Hepatocyte (in vitro differentiated cells): ENCODE results near the gene RCC2. TPM values are rescaled to one million over a fixed set of nuclear protein-coding genes. Genes with fewer than 3 reads are reported as not detected.
"Not testable (repeated sequence)": the region's sequence is repeated elsewhere in the genome, so short reads cannot be mapped to it uniquely, and the experiment has no call there.

Source experiments
- DNase-seq: peaks from one replicate; pipeline ENCODE4 v3.0.0-alpha.2; 2016; ENCODE audit warnings: low spot score
- H2AFZ ChIP-seq: fragments of 200-600 bp; sonication (generic); 2 replicates; pipeline ENCODE4 v1.6.0; 2016; ENCODE audit warnings: antibody characterized with exemption, mild to moderate bottlenecking
- H3K27ac ChIP-seq: fragments of 200-600 bp; sonication (generic); 2 replicates; pipeline ENCODE4 v1.5.1; 2016; ENCODE audit warnings: mild to moderate bottlenecking
- H3K27me3 ChIP-seq: fragments of 200-600 bp; sonication (generic); 2 replicates; pipeline ENCODE4 v1.6.1; 2016
- H3K36me3 ChIP-seq: fragments of 200-600 bp; sonication (generic); replicated peaks from 2 replicates; pipeline ENCODE4 v1.5.1; 2016; ENCODE audit warnings: low read depth; ENCODE audit not compliant: insufficient read depth
- H3K4me1 ChIP-seq: fragments of 200-600 bp; sonication (generic); 2 replicates; pipeline ENCODE4 v1.5.1; 2016; ENCODE audit warnings: mild to moderate bottlenecking, moderate library complexity; ENCODE audit not compliant: insufficient read depth
- H3K4me2 ChIP-seq: fragments of 200-600 bp; sonication (generic); 2 replicates; pipeline ENCODE4 v1.6.0; 2016
- H3K4me3 ChIP-seq: fragments of 200-600 bp; sonication (generic); 2 replicates; pipeline ENCODE4 v1.5.1; 2016; ENCODE audit warnings: mild to moderate bottlenecking
- H3K79me2 ChIP-seq: fragments of 200-600 bp; sonication (generic); 2 replicates; pipeline ENCODE4 v1.6.0; 2017; ENCODE audit warnings: mild to moderate bottlenecking
- H3K9me2 ChIP-seq: fragments of 200-600 bp; sonication (generic); replicated peaks from 2 replicates; pipeline ENCODE4 v1.6.0; 2017; ENCODE audit warnings: mild to moderate bottlenecking; ENCODE audit not compliant: insufficient read depth
- H3K9me3 ChIP-seq: fragments of 200-600 bp; sonication (generic); 2 replicates; pipeline ENCODE4 v1.5.1; 2016; ENCODE audit warnings: low read depth, mild to moderate bottlenecking
- H4K20me1 ChIP-seq: fragments of 200-600 bp; sonication (generic); 2 replicates; pipeline ENCODE4 v1.6.0; 2016; ENCODE audit warnings: mild to moderate bottlenecking; ENCODE audit not compliant: insufficient read depth, poor library complexity, severe bottlenecking
- EZH2 ChIP-seq: fragments of 200-600 bp; sonication (generic); IDR thresholded peaks from 2 replicates; pipeline ENCODE4 v1.6.1; 2016; ENCODE audit warnings: antibody characterized with exemption, mild to moderate bottlenecking, borderline replicate concordance
- EZH2phosphoT487 ChIP-seq: fragments of 200-600 bp; sonication (generic); IDR thresholded peaks from one replicate; pipeline ENCODE4 v1.6.1; 2018; ENCODE audit warnings: antibody characterized with exemption, mild to moderate bottlenecking, low read depth, moderate library complexity; ENCODE audit not compliant: unreplicated experiment, severe bottlenecking
- WGBS: methylation state at CpG from one replicate; pipeline ENCODE4 v1.1.6; 2016; ENCODE audit warnings: low lambda C conversion rate; ENCODE audit errors: missing lambda C conversion rate; 5-methylcytosine and 5-hydroxymethylcytosine counted together
- polyA plus RNA-seq: library from polyadenylated mRNA; unstranded; fragments of >200 nt; fragmentation: Nextera tagmentation; extraction: Ambion mirVana; gene quantifications from 2 replicates; pipeline ENCODE4 v1.2.1, GENCODE V29; 2016
- total RNA-seq: library from RNA; depleted of rRNA; stranded (reverse); fragments of >200 nt; gene quantifications from 2 replicates; pipeline ENCODE4 v1.2.3, GENCODE V29; 2014
- TF ChIP-seq, protein P1 (sequence below): fragments of 200-600 bp; sonication (generic); IDR thresholded peaks from 2 replicates; pipeline ENCODE4 v1.5.1; 2016; ENCODE audit warnings: antibody characterized with exemption, mild to moderate bottlenecking; ENCODE audit not compliant: poor library complexity

RCC2 gene
- total and polyA plus RNA-seq, 2 experiments from 2014 or later, result 22.5 to 56.9 TPM

DNA sequence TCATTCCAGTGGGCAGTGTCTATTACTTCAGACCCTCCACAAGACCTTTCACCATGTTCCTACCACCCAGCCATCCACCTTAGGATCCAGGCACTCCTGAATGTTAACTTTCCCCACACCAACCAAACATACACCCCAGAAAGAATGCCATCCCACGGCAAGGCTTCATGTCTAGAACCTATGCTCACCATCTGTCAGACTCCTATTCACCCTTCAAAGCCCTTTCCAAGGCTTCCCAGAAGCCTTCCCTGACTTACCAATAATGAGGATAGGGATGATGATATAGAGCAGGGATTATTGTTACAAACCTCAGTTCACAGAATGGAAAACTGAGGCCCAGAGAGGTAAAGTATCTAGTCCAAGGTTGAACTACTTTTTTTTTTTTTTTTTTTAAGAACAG, 19.3 kb upstream of the RCC2 start:
- TF ChIP-seq EZH2phosphoT487, result no peak
- no peak for TF ChIP-seq EZH2
- TF ChIP-seq, protein P1, sequence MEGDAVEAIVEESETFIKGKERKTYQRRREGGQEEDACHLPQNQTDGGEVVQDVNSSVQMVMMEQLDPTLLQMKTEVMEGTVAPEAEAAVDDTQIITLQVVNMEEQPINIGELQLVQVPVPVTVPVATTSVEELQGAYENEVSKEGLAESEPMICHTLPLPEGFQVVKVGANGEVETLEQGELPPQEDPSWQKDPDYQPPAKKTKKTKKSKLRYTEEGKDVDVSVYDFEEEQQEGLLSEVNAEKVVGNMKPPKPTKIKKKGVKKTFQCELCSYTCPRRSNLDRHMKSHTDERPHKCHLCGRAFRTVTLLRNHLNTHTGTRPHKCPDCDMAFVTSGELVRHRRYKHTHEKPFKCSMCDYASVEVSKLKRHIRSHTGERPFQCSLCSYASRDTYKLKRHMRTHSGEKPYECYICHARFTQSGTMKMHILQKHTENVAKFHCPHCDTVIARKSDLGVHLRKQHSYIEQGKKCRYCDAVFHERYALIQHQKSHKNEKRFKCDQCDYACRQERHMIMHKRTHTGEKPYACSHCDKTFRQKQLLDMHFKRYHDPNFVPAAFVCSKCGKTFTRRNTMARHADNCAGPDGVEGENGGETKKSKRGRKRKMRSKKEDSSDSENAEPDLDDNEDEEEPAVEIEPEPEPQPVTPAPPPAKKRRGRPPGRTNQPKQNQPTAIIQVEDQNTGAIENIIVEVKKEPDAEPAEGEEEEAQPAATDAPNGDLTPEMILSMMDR, result no peak
- H3K79me2 ChIP-seq, result no peaks in the 10 kb centered on the region
- H3K4me2 ChIP-seq, result no peak overlapping the region
- no peaks in the 10 kb centered on the region for H3K9me2 ChIP-seq
- no peak for DNase-seq
- H3K4me3 ChIP-seq, result no peak overlapping the region
- no peak overlapping the region for H3K27ac ChIP-seq
- H3K4me1 ChIP-seq, result no peaks in the 10 kb centered on the region
- no peak overlapping the region for H2AFZ ChIP-seq
- no peaks in the 10 kb centered on the region for H3K27me3 ChIP-seq
- H3K36me3 ChIP-seq, result no peaks in the 10 kb centered on the region
- no peaks in the 10 kb centered on the region for H3K9me3 ChIP-seq
- no peaks in the 10 kb centered on the region for H4K20me1 ChIP-seq
- WGBS, result 85% methylated on average over 1 of the region's 1 CpG

DNA sequence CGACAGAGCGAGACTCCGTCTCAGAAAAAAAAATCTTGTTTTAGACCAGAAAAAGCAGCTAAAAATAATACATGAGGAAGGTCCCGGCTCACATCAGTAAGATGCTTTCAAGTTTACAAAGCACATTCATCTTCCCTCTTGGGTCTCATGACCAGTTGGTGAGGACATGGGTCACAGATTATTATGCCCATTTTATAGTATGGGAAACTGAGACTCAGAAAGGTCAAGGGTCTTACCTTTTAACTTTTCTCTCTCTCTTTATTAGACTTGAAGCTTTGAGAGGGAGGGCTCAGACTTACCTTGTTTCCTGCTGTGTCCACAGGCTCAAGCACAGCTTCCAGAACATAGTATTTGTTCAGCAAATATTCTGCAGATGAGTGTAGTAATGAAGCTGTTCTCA, 13.2 kb upstream of the RCC2 start:
- Histone ChIP-seq H3K9me2 (no peaks in the 10 kb centered on the region), H3K79me2 (no peaks in the 10 kb centered on the region), H3K36me3 (no peaks in the 10 kb centered on the region), H4K20me1 (no peaks in the 10 kb centered on the region), H2AFZ (no peak overlapping the region), H3K27me3 (no peaks in the 10 kb centered on the region), H3K4me3 (no peak overlapping the region), H3K4me2 (no peak overlapping the region), H3K4me1 (no peaks in the 10 kb centered on the region), H3K9me3 (no peaks in the 10 kb centered on the region), H3K27ac (no peak overlapping the region)
- DNase-seq, result no peak
- TF ChIP-seq, protein P1, result no peak
- TF ChIP-seq EZH2phosphoT487 (no peak), EZH2 (no peak)
- 98% methylated on average over 4 of the region's 4 CpGs for WGBS

DNA sequence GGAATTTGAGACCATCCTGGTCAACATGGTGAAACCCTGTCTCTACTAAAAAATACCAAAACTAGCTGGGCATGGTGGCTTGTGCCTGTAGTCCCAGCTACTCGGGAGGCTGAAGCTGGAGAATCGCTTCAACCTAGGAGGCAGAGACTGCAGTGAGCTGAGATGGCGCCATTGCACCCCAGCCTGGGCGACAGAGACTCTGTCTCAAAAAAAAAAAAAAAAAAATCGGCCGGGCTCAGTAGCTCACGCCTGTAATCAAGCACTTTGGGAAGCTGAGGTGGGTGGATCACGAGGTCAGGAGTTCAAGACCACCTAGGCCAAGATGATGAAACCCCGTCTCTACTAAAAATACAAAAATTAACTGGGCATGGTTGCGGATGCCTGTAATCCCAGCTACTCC, 12.7 kb upstream of the RCC2 start:
- not testable (repeated sequence) for H3K27me3 ChIP-seq, H3K4me1 ChIP-seq, H3K9me2 ChIP-seq, H3K36me3 ChIP-seq, H3K4me3 ChIP-seq, H3K4me2 ChIP-seq, H2AFZ ChIP-seq, H3K27ac ChIP-seq, DNase-seq, H3K79me2 ChIP-seq, H3K9me3 ChIP-seq, H4K20me1 ChIP-seq
- 71% methylated on average over 10 of the region's 10 CpGs for WGBS

DNA sequence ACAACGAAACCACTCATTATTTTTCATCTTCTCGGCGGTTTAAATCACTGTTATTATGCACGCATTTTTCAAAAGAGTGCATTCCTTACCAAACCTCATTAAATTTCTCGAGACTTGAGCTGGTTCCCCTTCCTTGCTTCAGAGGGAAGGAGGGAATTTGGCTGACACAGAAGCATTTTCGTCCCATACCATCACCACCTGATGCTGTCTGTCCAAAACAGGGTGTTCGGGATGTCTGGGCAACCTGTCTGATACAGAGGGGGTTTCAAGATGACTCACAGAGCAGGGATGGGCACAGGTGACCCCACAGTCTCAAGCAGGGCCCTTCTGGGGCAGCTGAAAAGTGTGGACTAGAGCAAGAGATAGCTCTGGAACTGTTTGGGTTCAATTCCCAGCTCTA, 12.3 kb upstream of the RCC2 start:
- Histone ChIP-seq H3K27me3 (no peaks in the 10 kb centered on the region), H2AFZ (no peak overlapping the region), H3K9me3 (no peaks in the 10 kb centered on the region), H3K4me1 (no peaks in the 10 kb centered on the region), H3K4me2 (no peak overlapping the region), H4K20me1 (no peaks in the 10 kb centered on the region), H3K36me3 (no peaks in the 10 kb centered on the region), H3K9me2 (no peaks in the 10 kb centered on the region), H3K27ac (no peak overlapping the region), H3K4me3 (no peak overlapping the region), H3K79me2 (no peaks in the 10 kb centered on the region)
- WGBS, result 75% methylated on average over 7 of the region's 7 CpGs
- DNase-seq, result no peak
- TF ChIP-seq EZH2 (no peak), EZH2phosphoT487 (no peak)
- TF ChIP-seq, protein P1, result no peak
